ENCODE measurements around the gene RAB17.
"Not testable (repeated sequence)": the region's sequence is repeated elsewhere in the genome, so short reads cannot be mapped to it uniquely, and the experiment has no call there.

Gene RAB17

GRCh38 chr2:237623428-237624403 lies 33.2 kb upstream of the RAB17 start:
- no peak for DNase-seq

GRCh38 chr2:237618449-237618848 lies 27.9 kb upstream of the RAB17 start:
- DNase-seq = no peak

- DNase-seq = no peak
These were observed 27.1 kb upstream of the RAB17 start for GRCh38 chr2:237617587-237617982.

- DNase-seq = no peak
These were observed 26.4 kb upstream of the RAB17 start for GRCh38 chr2:237616734-237617586.

GRCh38 chr2:237616373-237616733 lies 25.8 kb upstream of the RAB17 start:
- no peak for DNase-seq

- no peak for DNase-seq
These were observed 25.2 kb upstream of the RAB17 start for GRCh38 chr2:237615631-237616249.

- no peak for DNase-seq
These were observed 23.7 kb upstream of the RAB17 start for GRCh38 chr2:237614151-237614720.

GRCh38 chr2:237613679-237614078 lies 23.1 kb upstream of the RAB17 start:
- DNase-seq = no peak

- no peak for DNase-seq
These were observed 22.2 kb upstream of the RAB17 start for GRCh38 chr2:237612527-237613357.

- DNase-seq = not testable (repeated sequence)
These were observed 16.0 kb upstream of the RAB17 start for GRCh38 chr2:237606522-237606921.

- no peak for DNase-seq
These were observed 14.4 kb upstream of the RAB17 start for GRCh38 chr2:237604960-237605359.

- no peak for DNase-seq
These were observed 13.9 kb upstream of the RAB17 start for GRCh38 chr2:237604391-237604790.

GRCh38 chr2:237603718-237604362 lies 13.3 kb upstream of the RAB17 start:
- no peak for DNase-seq

GRCh38 chr2:237603049-237603717 lies 12.6 kb upstream of the RAB17 start:
- DNase-seq = no peak

GRCh38 chr2:237602409-237602808 lies 11.9 kb upstream of the RAB17 start:
- no peak for DNase-seq

GRCh38 chr2:237601453-237602116 lies 11.1 kb upstream of the RAB17 start:
- no peak for DNase-seq

GRCh38 chr2:237600205-237600846 lies 9.8 kb upstream of the RAB17 start:
- DNase-seq = peak; percentile 59

GRCh38 chr2:237599465-237600110 lies 9.1 kb upstream of the RAB17 start:
- no peak for DNase-seq
